ENCODE data around the gene UBE2C. TPM values are rescaled to one million over a fixed set of nuclear protein-coding genes. Genes with fewer than 3 reads are reported as not detected.

UBE2C gene
- polyA plus RNA-seq, 3 donors, result 0.15 to 0.58 TPM; not detected in 1

DNA sequence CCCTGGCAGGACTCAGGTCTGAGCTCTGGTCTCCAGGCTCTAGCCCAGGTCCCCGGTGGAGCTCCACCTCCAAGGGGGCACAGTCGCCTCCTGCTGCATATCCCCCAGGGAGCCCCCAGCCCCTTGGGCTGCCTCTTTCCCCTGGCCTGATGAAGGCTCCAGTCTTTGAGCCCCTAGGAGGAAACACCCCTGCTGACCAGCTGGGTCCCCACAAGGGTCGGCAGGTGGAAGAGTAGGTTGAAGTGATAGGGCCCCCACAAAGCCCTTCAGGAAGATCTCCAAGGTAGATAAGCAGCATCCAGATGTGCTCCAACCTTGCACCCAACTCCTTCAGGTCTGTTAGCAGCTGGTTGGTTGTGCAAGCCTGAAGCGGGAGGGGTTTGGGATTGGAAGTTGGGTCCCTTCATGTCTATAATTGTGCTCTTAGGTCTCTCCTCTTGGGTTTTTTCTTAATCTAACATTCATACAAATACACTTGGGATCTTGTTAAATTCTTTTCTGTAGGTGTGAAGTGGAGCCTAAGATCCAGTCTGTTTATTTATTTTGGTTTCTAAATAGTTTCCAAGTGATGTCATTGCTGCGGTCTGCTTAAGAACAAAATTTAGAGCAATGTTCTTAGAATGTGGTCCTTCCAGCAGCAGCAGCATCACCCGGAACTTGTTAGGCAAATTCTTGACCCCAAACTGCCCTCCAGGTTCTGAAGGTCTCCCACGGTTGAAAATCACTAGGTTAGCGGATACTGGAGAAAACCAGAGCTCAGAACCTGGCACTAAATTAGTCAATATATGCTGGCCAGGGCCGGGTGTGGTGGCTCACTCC is 5.1 kb downstream of the UBE2C start:
- peaks cover 0 to 2% (median 0%) of the 10 kb centered on the region in 7 donors for H3K9me3 Mint-ChIP-seq
- Histone ChIP-seq H3K9ac (ENCODE audit: insufficient read depth, low read length, poor library complexity, severe bottlenecking) (no peak overlapping the region), H3K9me3 (replicated peaks in 1 of 2; ENCODE audit: control insufficient read depth in 1 of 2, insufficient read depth in 1 of 2, low read length in 2 of 2) (no peaks in the 10 kb centered on the region), H3K27me3 (ENCODE audit: control insufficient read depth in 2 of 2, insufficient read depth in 2 of 2, low read length in 2 of 2) (peaks cover 0 to 8% of the 10 kb centered on the region in 2 donors), H4K20me1 (ENCODE audit: insufficient read depth, low read length) (no peaks in the 10 kb centered on the region), H3K27ac (ENCODE audit: low read depth in 1 of 2, low read length in 2 of 2) (no peak overlapping the region), H3K4me2 (replicated peaks; ENCODE audit: extremely low read depth, low read length, poor library complexity, severe bottlenecking) (no peak overlapping the region), H3K36me3 (replicated peaks in 1 of 2; ENCODE audit: control insufficient read depth in 1 of 2, insufficient read depth in 2 of 2, low read length in 2 of 2) (peaks cover 5 to 23% of the 10 kb centered on the region in 2 donors), H2AFZ (ENCODE audit: insufficient read depth, low read depth, low read length, poor library complexity, severe bottlenecking) (no peak overlapping the region), H3K4me3 (replicated peaks in 1 of 3; ENCODE audit: low read depth in 2 of 3, low read length in 3 of 3) (no peak overlapping the region), H3K79me2 (ENCODE audit: insufficient read depth, low read length) (peaks cover 31% of the 10 kb centered on the region), H3K4me1 (ENCODE audit: control insufficient read depth in 1 of 2, insufficient read depth in 2 of 2, low read length in 2 of 2) (peaks cover 17 to 31% of the 10 kb centered on the region in 2 donors)
- peaks cover 8 to 14% (median 12%) of the 10 kb centered on the region in 3 donors for H3K27me3 Mint-ChIP-seq (ENCODE audit: low read depth in 3 of 3)
- intact Hi-C loops (cut with micrococcal nuclease), result loop anchor here in 1 of 2 donors (10.0 kb wide), 1 partner anchor 117 kb away; the partner anchor contains the start of gene PCIF1
- WGBS (ENCODE audit: insufficient coverage), result 88% methylated on average over 6 of the region's 9 CpGs
- TF ChIP-seq CTCF (IDR thresholded peaks at IDR 0.05), result no peak
- no peak for DNase-seq
- H3K4me1 Mint-ChIP-seq, result peaks cover 34% of the 10 kb centered on the region
- peak overlapping the region in 2 of 7 donors; percentile 11 to 19 for H3K27ac Mint-ChIP-seq
- peaks cover 12 to 15% of the 10 kb centered on the region in 2 donors for H3K36me3 Mint-ChIP-seq
- no peak overlapping the region for H3K4me3 Mint-ChIP-seq

DNA sequence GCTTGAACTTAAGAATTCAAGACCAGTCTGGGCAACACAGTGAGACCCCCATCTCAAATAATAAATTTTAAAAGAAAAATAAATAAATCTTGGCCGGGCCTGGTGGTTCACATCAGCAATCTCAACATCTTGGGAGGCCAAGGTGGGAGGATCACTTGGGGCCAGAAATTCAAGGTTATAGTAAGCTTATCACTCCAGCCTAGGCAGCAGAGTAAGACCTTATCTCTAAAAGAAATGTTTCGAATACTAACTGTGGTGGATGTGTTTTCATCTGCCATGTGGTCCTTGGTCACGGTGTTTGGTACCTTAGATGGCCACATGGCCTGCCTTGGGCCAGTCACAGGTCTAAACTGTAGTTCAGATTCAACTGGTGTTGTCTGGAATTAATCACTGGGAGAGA is 5.8 kb downstream of the UBE2C start:
- H3K36me3 Mint-ChIP-seq, result peaks cover 12 to 15% of the 10 kb centered on the region in 2 donors
- peaks cover 25% of the 10 kb centered on the region for H3K79me2 ChIP-seq (ENCODE audit: insufficient read depth, low read length)
- peaks cover 35% of the 10 kb centered on the region for H3K4me1 Mint-ChIP-seq
- DNase-seq, result no peak
- peaks cover 0 to 3% (median 0%) of the 10 kb centered on the region in 7 donors for H3K9me3 Mint-ChIP-seq
- no peaks in the 10 kb centered on the region for H4K20me1 ChIP-seq (ENCODE audit: insufficient read depth, low read length)
- H3K4me3 Mint-ChIP-seq, result no peak overlapping the region
- H3K36me3 ChIP-seq (replicated peaks in 1 of 2; ENCODE audit: control insufficient read depth in 1 of 2, insufficient read depth in 2 of 2, low read length in 2 of 2), result peaks cover 5 to 23% of the 10 kb centered on the region in 2 donors
- H3K4me3 ChIP-seq (replicated peaks in 1 of 3; ENCODE audit: low read depth in 2 of 3, low read length in 3 of 3), result no peak overlapping the region
- H3K4me2 ChIP-seq (replicated peaks; ENCODE audit: extremely low read depth, low read length, poor library complexity, severe bottlenecking), result no peak overlapping the region
- peak overlapping the region in 2 of 7 donors; percentile 11 to 12 for H3K27ac Mint-ChIP-seq
- peaks cover 16 to 31% of the 10 kb centered on the region in 2 donors for H3K4me1 ChIP-seq (ENCODE audit: control insufficient read depth in 1 of 2, insufficient read depth in 2 of 2, low read length in 2 of 2)
- no peaks in the 10 kb centered on the region for H3K9me3 ChIP-seq (replicated peaks in 1 of 2; ENCODE audit: control insufficient read depth in 1 of 2, insufficient read depth in 1 of 2, low read length in 2 of 2)
- no peak for TF ChIP-seq CTCF (IDR thresholded peaks at IDR 0.05)
- H3K27me3 ChIP-seq (ENCODE audit: control insufficient read depth in 2 of 2, insufficient read depth in 2 of 2, low read length in 2 of 2), result peaks cover 6 to 14% of the 10 kb centered on the region in 2 donors
- intact Hi-C loops (cut with micrococcal nuclease), result loop anchor here in 1 of 2 donors (10.0 kb wide), 1 partner anchor 117 kb away; the partner anchor contains the start of gene PCIF1
- no peak overlapping the region for H3K9ac ChIP-seq (ENCODE audit: insufficient read depth, low read length, poor library complexity, severe bottlenecking)
- H3K27ac ChIP-seq (ENCODE audit: low read depth in 1 of 2, low read length in 2 of 2), result no peak overlapping the region
- 79% methylated on average over 2 of the region's 3 CpGs for WGBS (ENCODE audit: insufficient coverage)
- no peak overlapping the region for H2AFZ ChIP-seq (ENCODE audit: insufficient read depth, low read depth, low read length, poor library complexity, severe bottlenecking)
- peaks cover 14 to 21% (median 18%) of the 10 kb centered on the region in 3 donors for H3K27me3 Mint-ChIP-seq (ENCODE audit: low read depth in 3 of 3)
